ENCODE data around the gene INAFM1. TPM values are rescaled to one million over a fixed set of nuclear protein-coding genes. Genes with fewer than 3 reads are reported as not detected.
"Not testable (repeated sequence)": the region's sequence is repeated elsewhere in the genome, so short reads cannot be mapped to it uniquely, and the experiment has no call there.

The INAFM1 gene
- total RNA-seq, 4 donors from 2014 or later, result 12.5 to 17.4 (median 16.9) TPM

DNA sequence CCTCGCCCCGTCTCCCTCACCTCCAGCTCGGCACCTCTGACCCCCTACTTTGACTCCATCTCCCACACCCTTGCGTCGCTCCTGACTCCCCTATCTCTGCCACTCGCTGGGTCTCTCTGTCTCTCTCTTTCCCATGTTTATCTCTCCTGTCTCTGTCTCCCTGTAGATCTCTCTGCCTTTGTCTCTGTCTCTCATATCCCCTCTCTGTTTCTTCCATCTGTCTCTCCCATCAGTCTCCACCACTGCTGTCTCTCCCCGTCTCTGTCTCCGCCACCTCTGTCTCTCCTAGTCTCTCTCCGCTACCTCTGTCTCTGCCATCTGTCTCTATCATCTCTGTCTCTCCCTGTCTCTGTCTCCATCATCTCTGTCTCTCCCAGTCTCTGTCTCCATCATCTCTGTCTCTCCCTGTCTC, 31.3 kb upstream of the INAFM1 start:
- H3K36me3 ChIP-seq, result no peaks in the 10 kb centered on the region
- H3K4me1 ChIP-seq, result peaks cover 36 to 62% (median 55%) of the 10 kb centered on the region in 4 donors
- no peak for TF ChIP-seq EP300 (IDR thresholded peaks at IDR 0.05)
- TF ChIP-seq, protein P1, sequence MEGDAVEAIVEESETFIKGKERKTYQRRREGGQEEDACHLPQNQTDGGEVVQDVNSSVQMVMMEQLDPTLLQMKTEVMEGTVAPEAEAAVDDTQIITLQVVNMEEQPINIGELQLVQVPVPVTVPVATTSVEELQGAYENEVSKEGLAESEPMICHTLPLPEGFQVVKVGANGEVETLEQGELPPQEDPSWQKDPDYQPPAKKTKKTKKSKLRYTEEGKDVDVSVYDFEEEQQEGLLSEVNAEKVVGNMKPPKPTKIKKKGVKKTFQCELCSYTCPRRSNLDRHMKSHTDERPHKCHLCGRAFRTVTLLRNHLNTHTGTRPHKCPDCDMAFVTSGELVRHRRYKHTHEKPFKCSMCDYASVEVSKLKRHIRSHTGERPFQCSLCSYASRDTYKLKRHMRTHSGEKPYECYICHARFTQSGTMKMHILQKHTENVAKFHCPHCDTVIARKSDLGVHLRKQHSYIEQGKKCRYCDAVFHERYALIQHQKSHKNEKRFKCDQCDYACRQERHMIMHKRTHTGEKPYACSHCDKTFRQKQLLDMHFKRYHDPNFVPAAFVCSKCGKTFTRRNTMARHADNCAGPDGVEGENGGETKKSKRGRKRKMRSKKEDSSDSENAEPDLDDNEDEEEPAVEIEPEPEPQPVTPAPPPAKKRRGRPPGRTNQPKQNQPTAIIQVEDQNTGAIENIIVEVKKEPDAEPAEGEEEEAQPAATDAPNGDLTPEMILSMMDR (IDR thresholded peaks at IDR 0.05), result no peak
- H3K27me3 ChIP-seq, result no peaks in the 10 kb centered on the region
- no peak for DNase-seq (ENCODE audit: extremely low spot score)
- intact Hi-C loops (cut with DNase I), result no loop called here
- peak overlapping the region; percentile 84 to 89 (median 88) for H3K27ac ChIP-seq (replicated peaks in 1 of 4)
- no peaks in the 10 kb centered on the region for H3K9me3 ChIP-seq
- peak overlapping the region; percentile 44 to 61 (median 48) for H3K4me3 ChIP-seq
- 21% methylated on average over 6 of the region's 9 CpGs for WGBS

DNA sequence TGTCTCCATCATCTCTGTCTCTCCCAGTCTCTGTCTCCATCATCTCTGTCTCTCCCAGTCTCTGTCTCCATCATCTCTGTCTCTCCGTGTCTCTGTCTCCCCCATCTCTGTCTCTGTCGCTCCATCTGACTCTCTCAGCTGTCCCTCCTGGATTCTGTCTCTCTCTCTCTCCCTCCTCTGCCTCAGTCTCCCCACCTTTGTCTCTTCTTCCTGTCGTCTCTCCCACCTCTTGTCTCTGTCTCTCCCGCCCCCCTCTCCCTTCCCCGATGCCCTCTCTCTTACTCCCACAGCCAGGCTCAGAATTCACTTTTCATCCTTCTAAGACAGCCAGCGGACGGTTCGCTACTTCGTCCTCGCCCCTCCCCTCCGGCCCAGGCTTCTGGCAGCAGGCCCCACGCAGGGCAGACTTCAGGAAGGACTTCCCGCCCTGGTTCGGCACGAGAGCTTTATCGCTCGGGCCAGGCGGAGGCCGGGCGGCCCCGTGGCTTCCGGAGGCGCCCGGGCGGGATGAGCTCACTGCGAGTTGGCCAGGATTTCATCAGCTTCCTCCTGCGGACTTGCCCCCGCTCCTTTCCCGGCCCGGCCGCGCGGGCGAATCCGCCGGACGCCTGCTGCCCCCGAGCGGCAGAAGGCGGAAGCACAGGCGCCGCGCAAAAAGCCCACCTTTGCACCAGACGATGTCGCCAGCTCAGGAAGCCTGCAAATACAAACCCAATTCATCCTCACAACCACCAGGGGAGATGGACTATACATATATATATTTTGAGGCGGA, 30.7 kb upstream of the INAFM1 start:
- Histone ChIP-seq H3K4me3 (peak overlapping the region; percentile 44 to 61 (median 48)), H3K27ac (replicated peaks in 1 of 4) (peak overlapping the region; percentile 84 to 89 (median 88)), H3K9me3 (no peaks in the 10 kb centered on the region), H3K36me3 (no peaks in the 10 kb centered on the region), H3K27me3 (no peaks in the 10 kb centered on the region), H3K4me1 (peaks cover 36 to 60% (median 55%) of the 10 kb centered on the region in 4 donors)
- peak; percentile 97 for DNase-seq (ENCODE audit: extremely low spot score)
- intact Hi-C loops (cut with DNase I), result loop anchor here (1.0 to 2.0 kb wide), 2 partner anchors 33 to 95 kb away; no protein-coding TSS in a partner anchor
- TF ChIP-seq, protein P1 (IDR thresholded peaks at IDR 0.05), result peak; percentile 100
- TF ChIP-seq POLR2AphosphoS5 (IDR thresholded peaks at IDR 0.05), result peak; percentile 93 to 97
- TF ChIP-seq EP300 (IDR thresholded peaks at IDR 0.05), result no peak
- WGBS, result 3% methylated on average over 19 of the region's 46 CpGs

DNA sequence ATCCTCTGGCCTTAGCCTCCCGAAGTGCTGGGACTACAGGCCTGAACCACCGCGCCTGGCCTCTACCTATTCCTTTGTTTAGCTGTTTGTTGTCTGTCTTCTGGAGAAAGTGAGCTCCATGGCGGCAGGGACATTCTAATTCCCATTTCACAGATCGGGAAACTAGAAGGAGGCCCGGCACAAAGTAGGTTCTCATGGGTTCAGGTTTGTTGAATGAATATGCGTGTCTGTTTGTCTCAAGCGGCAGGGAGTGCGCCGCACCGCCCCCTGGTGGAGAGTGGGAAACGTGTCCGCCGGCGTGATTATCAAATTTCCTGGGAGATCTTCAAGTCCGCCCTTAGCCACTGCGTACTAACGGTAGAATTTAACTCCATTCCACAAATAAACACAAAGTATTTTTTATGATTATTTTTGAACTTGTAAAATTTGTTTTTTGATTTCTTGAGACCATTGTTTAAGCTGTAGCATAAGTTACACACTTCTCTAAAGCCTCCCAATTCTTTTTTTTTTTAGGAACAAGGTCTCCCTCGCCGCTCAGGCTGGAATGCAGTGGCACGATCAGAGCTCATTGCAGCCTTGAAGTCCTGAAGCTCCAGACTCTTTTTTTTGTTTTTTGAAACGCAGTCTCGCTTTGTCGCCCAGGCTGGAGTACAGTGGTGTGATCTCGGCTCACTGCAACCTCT, 27.2 kb upstream of the INAFM1 start:
- peaks cover 18 to 32% (median 28%) of the 10 kb centered on the region in 4 donors for H3K4me1 ChIP-seq
- peak; percentile 96 for DNase-seq (ENCODE audit: extremely low spot score)
- H3K27me3 ChIP-seq, result no peaks in the 10 kb centered on the region
- intact Hi-C loops (cut with DNase I), result loop anchor here (5.0 kb wide), 1 partner anchor 170 kb away; no protein-coding TSS in a partner anchor
- H3K27ac ChIP-seq (replicated peaks in 1 of 4), result peak overlapping the region in 1 of 4 donors; percentile 28
- WGBS, result 30% methylated on average over 25 of the region's 25 CpGs
- no peaks in the 10 kb centered on the region for H3K9me3 ChIP-seq
- H3K4me3 ChIP-seq, result no peak overlapping the region
- no peaks in the 10 kb centered on the region for H3K36me3 ChIP-seq
- no peak for TF ChIP-seq EP300 (IDR thresholded peaks at IDR 0.05)
- no peak for TF ChIP-seq POLR2A (IDR thresholded peaks at IDR 0.05; ENCODE audit: low read depth)
- TF ChIP-seq, protein P1 (IDR thresholded peaks at IDR 0.05), result peak; percentile 95 to 96 (median 95)
- peak in 1 of 2 donors; percentile 61 for TF ChIP-seq POLR2AphosphoS5 (IDR thresholded peaks at IDR 0.05)

DNA sequence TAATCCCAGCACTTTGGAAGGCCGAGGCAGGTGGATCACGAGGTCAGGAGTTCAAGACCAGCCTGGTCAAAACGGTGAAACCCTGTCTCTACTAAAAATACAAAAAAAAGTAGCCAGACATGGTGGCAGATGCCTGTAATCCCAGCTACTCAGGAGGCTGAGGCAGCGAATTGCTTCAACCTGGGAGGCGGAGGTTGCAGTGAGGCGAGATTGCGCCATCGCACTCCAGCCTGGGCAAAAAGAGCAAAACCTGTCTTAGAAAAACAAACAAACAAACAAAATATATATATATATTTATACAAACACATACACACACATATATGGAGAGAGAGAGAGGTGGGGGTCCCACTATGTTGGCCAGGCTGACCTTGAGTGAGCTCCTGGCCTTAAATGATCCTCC, 21.7 kb upstream of the INAFM1 start:
- H3K36me3 ChIP-seq; DNase-seq (ENCODE audit: extremely low spot score); H3K9me3 ChIP-seq; H3K27me3 ChIP-seq; H3K27ac ChIP-seq (replicated peaks in 1 of 4); intact Hi-C loops (cut with DNase I); H3K4me3 ChIP-seq: not testable (repeated sequence)
- 83% methylated on average over 8 of the region's 8 CpGs for WGBS
- peaks cover 13 to 18% (median 15%) of the 10 kb centered on the region in 4 donors for H3K4me1 ChIP-seq

DNA sequence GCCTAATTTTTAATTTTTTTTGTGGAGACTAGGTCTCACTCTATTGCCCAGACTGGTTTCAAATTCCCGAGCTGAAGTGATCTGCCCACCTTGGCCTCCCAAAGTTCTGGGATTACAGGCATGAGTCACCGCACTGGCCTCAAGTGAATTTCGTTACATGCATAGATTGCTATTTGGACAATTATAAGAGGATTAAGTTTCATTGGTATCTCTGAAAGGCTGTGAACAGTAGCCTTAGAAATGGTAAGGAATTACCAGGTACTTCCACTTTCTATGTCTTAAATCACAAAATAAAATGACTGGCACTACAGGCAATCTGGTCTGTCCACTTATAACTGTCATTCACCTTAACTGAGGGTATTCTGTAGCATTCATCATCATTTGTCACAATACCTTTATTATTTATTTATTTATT, 21.2 kb upstream of the INAFM1 start:
- 68% methylated on average over 3 of the region's 3 CpGs for WGBS
- Histone ChIP-seq H3K27ac (replicated peaks in 1 of 4) (peak overlapping the region in 1 of 4 donors; percentile 10), H3K4me3 (no peak overlapping the region), H3K36me3 (peaks cover 0 to 4% (median 2%) of the 10 kb centered on the region in 4 donors), H3K4me1 (peaks cover 18 to 23% (median 19%) of the 10 kb centered on the region in 4 donors), H3K27me3 (no peaks in the 10 kb centered on the region), H3K9me3 (no peaks in the 10 kb centered on the region)
- TF ChIP-seq POLR2AphosphoS5 (IDR thresholded peaks at IDR 0.05), result no peak
- intact Hi-C loops (cut with DNase I), result no loop called here
- no peak for DNase-seq (ENCODE audit: extremely low spot score)
